Stomach (tissue), 9 donors: ENCODE data around the gene EME2. TPM values are rescaled to one million over a fixed set of nuclear protein-coding genes. Genes with fewer than 3 reads are reported as not detected.
"Not testable (repeated sequence)": the region's sequence is repeated elsewhere in the genome, so short reads cannot be mapped to it uniquely, and the experiment has no call there.

Experiments
- DNase-seq, 2 donors: peaks; one replicate each; pipeline versions ENCODE4 v3.0.0 to v3.0.0-alpha.2; 2013 to 2019
- H3K27ac ChIP-seq, 5 donors: fragments of 200-600 bp in 4 of 5; sonication (generic) in 4 of 5; one replicate each; pipeline ENCODE4 v1.5.1; 2013 to 2019; ENCODE audit warnings: mild to moderate bottlenecking in 1 of 5, moderate library complexity in 1 of 5
- H3K27me3 ChIP-seq, 3 donors: fragments of 200-600 bp; sonication (generic); one replicate each; pipeline ENCODE4 v1.5.1; 2017 to 2019; ENCODE audit warnings: mixed run types in 1 of 3
- H3K36me3 ChIP-seq, 4 donors: fragments of 200-600 bp; sonication (generic); 1 replicate in 3 of 4; 2 replicates in 1 of 4; pipeline ENCODE4 v1.5.1; 2016 to 2019
- H3K4me1 ChIP-seq, 4 donors: fragments of 200-600 bp; sonication (generic); one replicate each; pipeline ENCODE4 v1.5.1; 2016 to 2019
- H3K4me3 ChIP-seq, 4 donors: fragments of 200-600 bp; sonication (generic) in 3 of 4; one replicate each; pipeline ENCODE4 v1.5.1; 2016 to 2019; ENCODE audit warnings: mild to moderate bottlenecking in 1 of 4
- H3K9me3 ChIP-seq, 4 donors: fragments of 200-600 bp; sonication (generic); one replicate each; pipeline ENCODE4 v1.5.1; 2016 to 2019
- CTCF ChIP-seq, 7 experiments: fragments of 450-650 bp in 4 of 7; fragments of 200-600 bp in 3 of 7; sonication (generic) in 3 of 7; IDR thresholded peaks; one replicate each; pipeline ENCODE4 v1.5.1; 2016 to 2019; ENCODE audit warnings: antibody characterized with exemption in 7 of 7, control low read depth in 2 of 7, mild to moderate bottlenecking in 1 of 7
- EP300 ChIP-seq: sonication (generic); formaldehyde crosslinking; IDR thresholded peaks from one replicate; pipeline ENCODE4 v1.6.1; 2017; ENCODE audit warnings: antibody characterized with exemption
- POLR2A ChIP-seq, 4 donors: fragments of 450-650 bp; IDR thresholded peaks; one replicate each; pipeline ENCODE4 v1.6.1; 2016; ENCODE audit warnings: antibody characterized with exemption in 4 of 4, control low read depth in 2 of 4, mild to moderate bottlenecking in 1 of 4, moderate library complexity in 1 of 4
- POLR2AphosphoS5 ChIP-seq, 3 donors: sonication (generic); formaldehyde crosslinking; IDR thresholded peaks; one replicate each; pipeline ENCODE4 v1.6.1; 2016; ENCODE audit warnings: antibody characterized with exemption in 3 of 3
- WGBS, 5 donors: extraction: QIAGEN DNeasy Blood & Tissue Kit in 3 of 5; methylation state at CpG; one replicate each; pipeline versions ENCODE4 v1.1.5 to v1.1.7; 2013 to 2018; 5-methylcytosine and 5-hydroxymethylcytosine counted together
- intact Hi-C: fragments of 100-400 bp; cut with DNase I; formaldehyde crosslinking; loops from one replicate; pipeline ENCODE4 v1.15.1; 2023; ENCODE audit warnings: low total_unique reads
- polyA plus RNA-seq, 3 donors: library from polyadenylated mRNA; stranded (reverse); fragments of 200-250 nt; gene quantifications; one replicate each; pipeline ENCODE4 v1.2.3, GENCODE V29; 2013
- total RNA-seq, 5 donors: library from RNA; depleted of rRNA; stranded (reverse); fragments of >200 nt; gene quantifications; one replicate each; pipeline versions ENCODE4 v1.1.0 to v1.2.3, GENCODE V29; 2014 to 2016
- donor health status: healthy with polysubstance abuse.
- donor health status: Bipolar disorder and iron deficiency.
- donor health status: healthy.

EME2 gene
- total and polyA plus RNA-seq, 8 donors = 2.6 to 94.1 (median 13.3) TPM

GRCh38 chr16:1731073-1731472 is 41.5 kb upstream of the EME2 start:
- H3K27ac ChIP-seq = no peak overlapping the region
- DNase-seq = no peak
- H3K9me3 ChIP-seq = no peaks in the 10 kb centered on the region
- H3K36me3 ChIP-seq = peaks cover 63 to 92% (median 91%) of the 10 kb centered on the region in 4 donors
- intact Hi-C loops = no loop called here
- 89 to 98% (median 95%) methylated on average over 7 of the region's 7 CpGs for WGBS, 5 donors
- no peaks in the 10 kb centered on the region for H3K4me1 ChIP-seq
- TF ChIP-seq EP300 = no peak
- no peak for TF ChIP-seq POLR2AphosphoS5 (IDR thresholded peaks at IDR 0.05)
- no peak for TF ChIP-seq CTCF (IDR thresholded peaks at IDR 0.05)
- no peak for TF ChIP-seq POLR2A (IDR thresholded peaks at IDR 0.05)
- no peak overlapping the region for H3K4me3 ChIP-seq
- H3K27me3 ChIP-seq = no peaks in the 10 kb centered on the region

- H3K36me3 ChIP-seq = peaks cover 57 to 87% (median 85%) of the 10 kb centered on the region in 4 donors
- no peak for DNase-seq
- H3K27me3 ChIP-seq = no peaks in the 10 kb centered on the region
- H3K4me1 ChIP-seq = no peaks in the 10 kb centered on the region
- no peaks in the 10 kb centered on the region for H3K9me3 ChIP-seq
- intact Hi-C loops = no loop called here
- H3K27ac ChIP-seq = no peak overlapping the region
- no peak for TF ChIP-seq CTCF (IDR thresholded peaks at IDR 0.05)
- TF ChIP-seq POLR2A (IDR thresholded peaks at IDR 0.05) = no peak
- H3K4me3 ChIP-seq = no peak overlapping the region
- WGBS, 5 donors = 71 to 82% (median 77%) methylated on average over 6 to 7 of the region's 7 CpGs
Measured at GRCh38 chr16:1731603-1732002, 41.0 kb upstream of the EME2 start.

- intact Hi-C loops = no loop called here
- Histone ChIP-seq H3K27ac (no peak overlapping the region), H3K36me3 (peaks cover 57 to 82% (median 81%) of the 10 kb centered on the region in 4 donors), H3K4me1 (no peaks in the 10 kb centered on the region), H3K27me3 (no peaks in the 10 kb centered on the region), H3K4me3 (no peak overlapping the region), H3K9me3 (no peaks in the 10 kb centered on the region)
- WGBS, 5 donors = 85 to 91% (median 88%) methylated on average over 11 to 14 of the region's 14 CpGs
- no peak for DNase-seq
- no peak for TF ChIP-seq POLR2AphosphoS5 (IDR thresholded peaks at IDR 0.05)
- TF ChIP-seq POLR2A (IDR thresholded peaks at IDR 0.05) = no peak
- no peak for TF ChIP-seq EP300
- no peak for TF ChIP-seq CTCF (IDR thresholded peaks at IDR 0.05)
Measured at GRCh38 chr16:1732071-1732470, 40.5 kb upstream of the EME2 start.

DNA sequence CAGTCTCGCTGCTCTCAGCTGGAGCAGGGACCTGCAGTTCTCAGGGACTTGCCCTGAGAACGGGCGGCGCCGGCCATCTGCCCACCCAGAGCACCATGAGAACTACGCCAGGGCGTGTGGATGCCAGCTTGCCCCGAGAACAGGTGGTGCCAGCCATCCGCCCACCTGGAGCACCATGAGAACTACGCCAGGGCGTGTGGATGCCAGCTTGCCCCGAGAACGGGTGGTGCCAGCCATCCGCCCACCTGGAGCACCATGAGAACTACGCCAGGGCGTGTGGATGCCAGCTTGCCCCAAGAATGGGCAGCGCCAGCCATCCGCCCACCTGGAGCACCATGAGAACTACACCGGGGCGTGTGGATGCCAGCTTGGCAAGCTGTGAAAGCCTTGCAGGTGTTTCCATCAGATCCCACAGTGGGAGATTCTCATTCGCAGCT is 40.0 kb upstream of the EME2 start:
- H3K36me3 ChIP-seq = peaks cover 55 to 77% (median 76%) of the 10 kb centered on the region in 4 donors
- H3K4me1 ChIP-seq, H3K27me3 ChIP-seq, intact Hi-C loops, DNase-seq, H3K9me3 ChIP-seq, H3K27ac ChIP-seq, H3K4me3 ChIP-seq: not testable (repeated sequence)
- 80 to 93% (median 91%) methylated on average over 2 to 21 of the region's 21 CpGs for WGBS, 5 donors

DNA sequence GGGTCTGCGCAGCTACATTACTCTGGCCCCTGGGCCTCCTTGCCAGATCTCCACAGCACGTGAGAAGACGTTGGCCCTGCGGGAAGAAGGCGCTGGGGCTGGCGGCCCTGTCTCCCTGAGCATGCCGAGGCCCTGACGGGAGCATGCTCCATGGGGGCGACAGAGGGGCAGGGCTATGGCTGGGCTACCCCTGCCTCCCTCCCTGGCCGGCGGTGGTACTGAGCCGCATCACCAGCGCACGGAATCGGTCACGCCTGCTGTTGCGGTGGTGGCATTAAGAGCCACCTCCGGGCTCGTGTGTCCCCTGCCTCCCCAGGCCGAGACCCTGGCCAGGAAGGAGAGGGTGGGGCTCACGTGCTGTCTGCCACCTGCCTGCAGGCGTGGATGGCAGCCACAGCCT is 38.5 kb upstream of the EME2 start:
- H3K36me3 ChIP-seq = peaks cover 39 to 61% (median 60%) of the 10 kb centered on the region in 4 donors
- WGBS, 5 donors = 94 to 97% (median 96%) methylated on average over 19 to 22 of the region's 22 CpGs

More for the DNA sequence above, 38.5 kb upstream of the EME2 start:
- no peaks in the 10 kb centered on the region for H3K4me1 ChIP-seq
- no peak overlapping the region for H3K27ac ChIP-seq
- DNase-seq = no peak
- intact Hi-C loops = no loop called here
- no peak overlapping the region for H3K4me3 ChIP-seq
- no peaks in the 10 kb centered on the region for H3K27me3 ChIP-seq
- TF ChIP-seq CTCF (IDR thresholded peaks at IDR 0.05) (no peak), EP300 (no peak), POLR2AphosphoS5 (IDR thresholded peaks at IDR 0.05) (no peak), POLR2A (IDR thresholded peaks at IDR 0.05) (no peak)
- H3K9me3 ChIP-seq = no peaks in the 10 kb centered on the region
